HFF-Myc (cell line): ENCODE results near the gene FN3K.

Source experiments
- DNase-seq: peaks from one replicate; pipeline ENCODE4 v3.0.0-alpha.2; 2011; ENCODE audit warnings: low read depth; ENCODE audit errors: extremely low read depth
- H3K4me3 ChIP-seq: replicated peaks from 2 replicates; pipeline ENCODE4 v1.5.1; 2011; ENCODE audit warnings: low read depth, mild to moderate bottlenecking, control low read depth, low read length
- CTCF ChIP-seq: IDR thresholded peaks from 2 replicates; pipeline ENCODE4 v1.5.1; 2012; ENCODE audit warnings: mild to moderate bottlenecking, low read depth, low read length, control low read depth; ENCODE audit errors: missing control alignments

Gene FN3K

GRCh38 chr17:82726427-82726826, 9.0 kb upstream of the FN3K start:
- no peak for DNase-seq
- no peak for TF ChIP-seq CTCF
- no peak overlapping the region for H3K4me3 ChIP-seq

GRCh38 chr17:82729479-82730260, 5.7 kb upstream of the FN3K start:
- no peak for DNase-seq
- no peak for TF ChIP-seq CTCF
- H3K4me3 ChIP-seq = no peak overlapping the region

- DNase-seq = no peak
- H3K4me3 ChIP-seq = no peak overlapping the region
- TF ChIP-seq CTCF = no peak
These were observed 3.2 kb upstream of the FN3K start for GRCh38 chr17:82732118-82732743.

- no peak for DNase-seq
- TF ChIP-seq CTCF = no peak
- no peak overlapping the region for H3K4me3 ChIP-seq
These were observed 1.2 kb downstream of the FN3K start for GRCh38 chr17:82736511-82737185.

GRCh38 chr17:82737967-82738877, 2.8 kb downstream of the FN3K start:
- no peak overlapping the region for H3K4me3 ChIP-seq
- DNase-seq = no peak

More at GRCh38 chr17:82737967-82738877, 2.8 kb downstream of the FN3K start:
- no peak for TF ChIP-seq CTCF
